H1 (cell line): ENCODE results near the gene ABCC2. TPM values are rescaled to one million over a fixed set of nuclear protein-coding genes. Genes with fewer than 3 reads are reported as not detected.

ENCODE experiments used
- ATF2 ChIP-seq: IDR thresholded peaks from 2 replicates; pipeline ENCODE4 v1.6.1; 2012; ENCODE audit warnings: low read length, inconsistent platforms
- CHD2 ChIP-seq: IDR thresholded peaks from 2 replicates; pipeline ENCODE4 v1.6.1; 2012; ENCODE audit warnings: low read length, improper control_type of control experiment
- CTCF ChIP-seq, 3 experiments: IDR thresholded peaks; 1 replicate in 2 of 3; 2 replicates in 1 of 3; pipeline versions ENCODE4 v1.5.1 to v1.6.1; 2011; ENCODE audit warnings: low read length in 3 of 3, mild to moderate bottlenecking in 3 of 3, inconsistent platforms in 2 of 3, low read depth in 1 of 3, moderate library complexity in 1 of 3; ENCODE audit not compliant: insufficient read depth in 1 of 3; ENCODE audit errors: control extremely low read depth in 1 of 3
- HDAC6 ChIP-seq: IDR thresholded peaks from one replicate; pipeline ENCODE4 v1.7.1; 2012; ENCODE audit warnings: low read depth, mild to moderate bottlenecking, inconsistent platforms, low read length, moderate library complexity
- POLR2A ChIP-seq, 2 experiments: IDR thresholded peaks; 1 replicate in 1 of 2; 2 replicates in 1 of 2; pipeline ENCODE4 v1.6.1; 2011; ENCODE audit warnings: low read depth in 2 of 2, low read length in 2 of 2, mild to moderate bottlenecking in 2 of 2; ENCODE audit errors: control extremely low read depth in 1 of 2
- POLR2AphosphoS5 ChIP-seq: IDR thresholded peaks from 2 replicates; pipeline ENCODE4 v1.6.1; 2011; ENCODE audit warnings: low read depth, low read length
- RBBP5 ChIP-seq: IDR thresholded peaks from 2 replicates; pipeline ENCODE4 v1.7.1; 2012; ENCODE audit warnings: low read depth, mild to moderate bottlenecking, inconsistent platforms, low read length, moderate library complexity, borderline replicate concordance
- SP1 ChIP-seq: IDR thresholded peaks from 2 replicates; pipeline ENCODE4 v1.6.1; 2011; ENCODE audit warnings: low read depth, low read length
- polyA plus RNA-seq, 7 experiments: library from polyadenylated mRNA; depleted of rRNA in 3 of 7; stranded (reverse) in 5 of 7; unstranded in 2 of 7; fragments of >200 nt in 5 of 7; fragments of 200-250 nt in 2 of 7; gene quantifications; 1 replicate in 5 of 7; 2 replicates in 1 of 7; 4 replicates in 1 of 7; pipeline versions ENCODE4 v1.2.1 to v1.2.3, GENCODE V29; 2011 to 2013; ENCODE audit warnings: missing spikeins in 2 of 7, mixed read lengths in 2 of 7
- total RNA-seq: library from RNA; stranded (reverse); fragmentation: NEBNext Ultra II Directional; extraction: Animal tissue kit (Norgen Biotek cat#: 25700); gene quantifications from 2 replicates; pipeline ENCODE4 v1.2.1, GENCODE V29; 2021
- TF ChIP-seq, protein P1 (sequence below): IDR thresholded peaks from 2 replicates; pipeline ENCODE4 v1.6.1; 2011; ENCODE audit warnings: low read depth, mild to moderate bottlenecking, low read length; ENCODE audit not compliant: insufficient read depth

The ABCC2 gene
- total and polyA plus RNA-seq, 2 of the 8 experiments (the other 6 are each of a cell fraction or from before 2014, with no cell fraction given) = 0.74 to 1.1 TPM

GRCh38 chr10:99844433-99844955 lies 62.1 kb downstream of the ABCC2 start (continued):
- no peak for TF ChIP-seq ATF2
- TF ChIP-seq CHD2 = no peak
- TF ChIP-seq CTCF (IDR thresholded peaks at IDR 0.05; ENCODE audit: control extremely low read depth in 1 of 3, insufficient read depth in 1 of 3, low read depth in 1 of 3, low read length in 3 of 3) = no peak
- no peak for TF ChIP-seq POLR2A (IDR thresholded peaks at IDR 0.05; ENCODE audit: control extremely low read depth in 1 of 2, low read depth in 2 of 2, low read length in 2 of 2)
- TF ChIP-seq SP1 = no peak
- TF ChIP-seq HDAC6 = no peak
- TF ChIP-seq, protein P1, sequence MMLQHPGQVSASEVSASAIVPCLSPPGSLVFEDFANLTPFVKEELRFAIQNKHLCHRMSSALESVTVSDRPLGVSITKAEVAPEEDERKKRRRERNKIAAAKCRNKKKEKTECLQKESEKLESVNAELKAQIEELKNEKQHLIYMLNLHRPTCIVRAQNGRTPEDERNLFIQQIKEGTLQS = no peak
- TF ChIP-seq RBBP5 = no peak
- TF ChIP-seq POLR2AphosphoS5 = no peak
- TF ChIP-seq, all 59 proteins: peak for 0
